ENCODE data around the gene SCEL.

SCEL gene

DNA sequence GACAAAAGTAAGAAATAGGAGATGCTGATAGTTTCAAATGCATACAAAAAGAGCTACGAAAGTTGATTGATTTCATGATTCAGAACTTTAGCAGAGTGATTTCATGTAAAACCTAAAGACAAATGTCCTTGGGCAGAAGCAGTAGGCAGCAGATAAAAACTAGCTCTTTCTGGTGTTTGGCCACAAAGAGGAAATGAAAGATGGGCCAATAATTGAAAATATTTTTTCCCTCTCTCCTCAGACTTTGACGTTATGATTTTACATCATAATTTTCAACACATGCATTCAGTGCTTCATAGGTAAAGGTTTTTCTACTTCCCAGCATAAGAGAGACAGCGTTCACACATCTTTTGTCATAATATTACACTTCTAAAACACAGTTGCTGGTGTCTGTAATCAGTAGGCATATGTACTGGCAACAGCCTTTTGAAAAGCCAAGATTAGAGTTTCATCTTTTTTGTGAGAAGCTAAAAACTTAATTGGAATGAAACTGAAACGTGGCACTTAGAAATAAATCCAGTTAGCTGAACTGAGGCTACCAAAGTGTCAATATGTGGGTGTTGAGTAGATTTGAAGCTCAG, 9.3 kb downstream of the SCEL start:
- Histone ChIP-seq H3K36me3 (ENCODE audit: control insufficient read depth in 2 of 2, insufficient read depth in 1 of 2, low read length in 2 of 2) (no peaks in the 10 kb centered on the region), H3K9me3 (ENCODE audit: control insufficient read depth, insufficient read depth, low read depth, low read length) (no peaks in the 10 kb centered on the region), H3K27ac (ENCODE audit: extremely low read depth, low read depth, low read length) (no peak overlapping the region), H3K4me3 (ENCODE audit: low read depth, low read length) (no peak overlapping the region), H3K4me1 (ENCODE audit: control insufficient read depth, insufficient read depth, low read length) (no peaks in the 10 kb centered on the region)
- TF ChIP-seq ZNF660 (tag by site-specific recombination; IDR thresholded peaks at IDR 0.05) = no peak
- TF ChIP-seq, protein P1, sequence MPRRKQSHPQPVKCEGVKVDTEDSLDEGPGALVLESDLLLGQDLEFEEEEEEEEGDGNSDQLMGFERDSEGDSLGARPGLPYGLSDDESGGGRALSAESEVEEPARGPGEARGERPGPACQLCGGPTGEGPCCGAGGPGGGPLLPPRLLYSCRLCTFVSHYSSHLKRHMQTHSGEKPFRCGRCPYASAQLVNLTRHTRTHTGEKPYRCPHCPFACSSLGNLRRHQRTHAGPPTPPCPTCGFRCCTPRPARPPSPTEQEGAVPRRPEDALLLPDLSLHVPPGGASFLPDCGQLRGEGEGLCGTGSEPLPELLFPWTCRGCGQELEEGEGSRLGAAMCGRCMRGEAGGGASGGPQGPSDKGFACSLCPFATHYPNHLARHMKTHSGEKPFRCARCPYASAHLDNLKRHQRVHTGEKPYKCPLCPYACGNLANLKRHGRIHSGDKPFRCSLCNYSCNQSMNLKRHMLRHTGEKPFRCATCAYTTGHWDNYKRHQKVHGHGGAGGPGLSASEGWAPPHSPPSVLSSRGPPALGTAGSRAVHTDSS (tag by site-specific recombination; IDR thresholded peaks at IDR 0.05) = no peak
- no peak for TF ChIP-seq ZNF677 (tag by site-specific recombination; IDR thresholded peaks at IDR 0.05)
- TF ChIP-seq ZNF391 (tag by site-specific recombination; IDR thresholded peaks at IDR 0.05; ENCODE audit: borderline replicate concordance, low read depth) = no peak
- TF ChIP-seq, protein P2, sequence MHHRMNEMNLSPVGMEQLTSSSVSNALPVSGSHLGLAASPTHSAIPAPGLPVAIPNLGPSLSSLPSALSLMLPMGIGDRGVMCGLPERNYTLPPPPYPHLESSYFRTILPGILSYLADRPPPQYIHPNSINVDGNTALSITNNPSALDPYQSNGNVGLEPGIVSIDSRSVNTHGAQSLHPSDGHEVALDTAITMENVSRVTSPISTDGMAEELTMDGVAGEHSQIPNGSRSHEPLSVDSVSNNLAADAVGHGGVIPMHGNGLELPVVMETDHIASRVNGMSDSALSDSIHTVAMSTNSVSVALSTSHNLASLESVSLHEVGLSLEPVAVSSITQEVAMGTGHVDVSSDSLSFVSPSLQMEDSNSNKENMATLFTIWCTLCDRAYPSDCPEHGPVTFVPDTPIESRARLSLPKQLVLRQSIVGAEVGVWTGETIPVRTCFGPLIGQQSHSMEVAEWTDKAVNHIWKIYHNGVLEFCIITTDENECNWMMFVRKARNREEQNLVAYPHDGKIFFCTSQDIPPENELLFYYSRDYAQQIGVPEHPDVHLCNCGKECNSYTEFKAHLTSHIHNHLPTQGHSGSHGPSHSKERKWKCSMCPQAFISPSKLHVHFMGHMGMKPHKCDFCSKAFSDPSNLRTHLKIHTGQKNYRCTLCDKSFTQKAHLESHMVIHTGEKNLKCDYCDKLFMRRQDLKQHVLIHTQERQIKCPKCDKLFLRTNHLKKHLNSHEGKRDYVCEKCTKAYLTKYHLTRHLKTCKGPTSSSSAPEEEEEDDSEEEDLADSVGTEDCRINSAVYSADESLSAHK (tag by site-specific recombination; IDR thresholded peaks at IDR 0.05) = no peak
- TF ChIP-seq ZNF112 (tag by site-specific recombination; IDR thresholded peaks at IDR 0.05) = no peak
- TF ChIP-seq RBAK (tag by site-specific recombination; IDR thresholded peaks at IDR 0.05) = no peak
- TF ChIP-seq ZNF529 (tag by site-specific recombination; IDR thresholded peaks at IDR 0.05; ENCODE audit: insufficient replicate concordance) = no peak
- TF ChIP-seq KLF9 (tag by site-specific recombination; IDR thresholded peaks at IDR 0.05; ENCODE audit: low read depth) = no peak
- TF ChIP-seq ZNF792 (tag by site-specific recombination; IDR thresholded peaks at IDR 0.05) = no peak
- TF ChIP-seq, protein P3, sequence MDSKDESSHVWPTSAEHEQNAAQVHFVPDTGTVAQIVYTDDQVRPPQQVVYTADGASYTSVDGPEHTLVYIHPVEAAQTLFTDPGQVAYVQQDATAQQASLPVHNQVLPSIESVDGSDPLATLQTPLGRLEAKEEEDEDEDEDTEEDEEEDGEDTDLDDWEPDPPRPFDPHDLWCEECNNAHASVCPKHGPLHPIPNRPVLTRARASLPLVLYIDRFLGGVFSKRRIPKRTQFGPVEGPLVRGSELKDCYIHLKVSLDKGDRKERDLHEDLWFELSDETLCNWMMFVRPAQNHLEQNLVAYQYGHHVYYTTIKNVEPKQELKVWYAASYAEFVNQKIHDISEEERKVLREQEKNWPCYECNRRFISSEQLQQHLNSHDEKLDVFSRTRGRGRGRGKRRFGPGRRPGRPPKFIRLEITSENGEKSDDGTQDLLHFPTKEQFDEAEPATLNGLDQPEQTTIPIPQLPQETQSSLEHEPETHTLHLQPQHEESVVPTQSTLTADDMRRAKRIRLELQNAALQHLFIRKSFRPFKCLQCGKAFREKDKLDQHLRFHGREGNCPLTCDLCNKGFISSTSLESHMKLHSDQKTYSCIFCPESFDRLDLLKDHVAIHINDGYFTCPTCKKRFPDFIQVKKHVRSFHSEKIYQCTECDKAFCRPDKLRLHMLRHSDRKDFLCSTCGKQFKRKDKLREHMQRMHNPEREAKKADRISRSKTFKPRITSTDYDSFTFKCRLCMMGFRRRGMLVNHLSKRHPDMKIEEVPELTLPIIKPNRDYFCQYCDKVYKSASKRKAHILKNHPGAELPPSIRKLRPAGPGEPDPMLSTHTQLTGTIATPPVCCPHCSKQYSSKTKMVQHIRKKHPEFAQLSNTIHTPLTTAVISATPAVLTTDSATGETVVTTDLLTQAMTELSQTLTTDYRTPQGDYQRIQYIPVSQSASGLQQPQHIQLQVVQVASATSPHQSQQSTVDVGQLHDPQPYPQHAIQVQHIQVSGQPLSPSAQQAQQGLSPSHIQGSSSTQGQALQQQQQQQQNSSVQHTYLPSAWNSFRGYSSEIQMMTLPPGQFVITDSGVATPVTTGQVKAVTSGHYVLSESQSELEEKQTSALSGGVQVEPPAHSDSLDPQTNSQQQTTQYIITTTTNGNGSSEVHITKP (tag by site-specific recombination; IDR thresholded peaks at IDR 0.05) = no peak
- no peak for TF ChIP-seq ZNF174 (tag by site-specific recombination; IDR thresholded peaks at IDR 0.05)
- TF ChIP-seq, protein P4, sequence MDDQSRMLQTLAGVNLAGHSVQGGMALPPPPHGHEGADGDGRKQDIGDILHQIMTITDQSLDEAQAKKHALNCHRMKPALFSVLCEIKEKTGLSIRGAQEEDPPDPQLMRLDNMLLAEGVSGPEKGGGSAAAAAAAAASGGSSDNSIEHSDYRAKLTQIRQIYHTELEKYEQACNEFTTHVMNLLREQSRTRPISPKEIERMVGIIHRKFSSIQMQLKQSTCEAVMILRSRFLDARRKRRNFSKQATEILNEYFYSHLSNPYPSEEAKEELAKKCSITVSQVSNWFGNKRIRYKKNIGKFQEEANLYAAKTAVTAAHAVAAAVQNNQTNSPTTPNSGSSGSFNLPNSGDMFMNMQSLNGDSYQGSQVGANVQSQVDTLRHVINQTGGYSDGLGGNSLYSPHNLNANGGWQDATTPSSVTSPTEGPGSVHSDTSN (CRISPR knock-in tag; IDR thresholded peaks at IDR 0.05) = no peak
- TF ChIP-seq ZNF10 (tag by site-specific recombination; IDR thresholded peaks at IDR 0.05) = no peak
- TF ChIP-seq ZSCAN23 (tag by site-specific recombination; IDR thresholded peaks at IDR 0.05) = no peak
- TF ChIP-seq ZBTB8A (tag by site-specific recombination; IDR thresholded peaks at IDR 0.05) = no peak
- no peak for TF ChIP-seq ZNF768 (tag by site-specific recombination; IDR thresholded peaks at IDR 0.05)
- TF ChIP-seq ZEB2 (tag by site-specific recombination; IDR thresholded peaks at IDR 0.05) = no peak
- no peak for TF ChIP-seq ZNF416 (tag by site-specific recombination; IDR thresholded peaks at IDR 0.05)
- CTCF ChIA-PET = interaction anchor here (0.5 to 2.0 kb wide), 5 partner anchors 19 to 410 kb away, joined by 3 to 6 read pairs (median 3); no protein-coding TSS in a partner anchor
- POLR2A ChIA-PET = no interaction called here
